Measurements from ENCODE around the gene OCA2. TPM values are rescaled to one million over a fixed set of nuclear protein-coding genes. Genes with fewer than 3 reads are reported as not detected.

Gene OCA2
- total RNA-seq, 1 experiment from 2014 or later: 0.57 TPM

- no peak for TF ChIP-seq CTCF (IDR thresholded peaks at IDR 0.05; ENCODE audit: insufficient read depth in 1 of 2, low read depth in 1 of 2, low read length in 1 of 2, severe bottlenecking in 1 of 2, unreplicated experiment in 1 of 2)
- DNase-seq: no peak
- Mint-ChIP-seq H3K9me3 (ENCODE audit: unreplicated experiment) (peaks cover 24% of the 10 kb centered on the region), H3K36me3 (ENCODE audit: insufficient read depth, unreplicated experiment) (no peaks in the 10 kb centered on the region), H3K27ac (ENCODE audit: unreplicated experiment) (no peak overlapping the region), H3K27me3 (ENCODE audit: insufficient read depth, unreplicated experiment) (peaks cover 5% of the 10 kb centered on the region), H3K4me1 (ENCODE audit: low read depth, unreplicated experiment) (no peaks in the 10 kb centered on the region), H3K4me3 (ENCODE audit: unreplicated experiment) (no peak overlapping the region)
- H3K9me3 ChIP-seq: 0 out of 2 replicates have a peak, but pooled peaks cover 6% of the 10 kb centered on the region
- no TSS peak for BruUV-seq (replicated peaks)
- POLR2A ChIA-PET: no interaction called here
- no peaks in the 10 kb centered on the region for H3K27me3 ChIP-seq (replicated peaks; ENCODE audit: control insufficient read depth, insufficient read depth, low read length)
- CTCF ChIA-PET: no interaction called here
- intact Hi-C loops (cut with micrococcal nuclease; ENCODE audit: unreplicated experiment): no loop called here
- H3K4me3 ChIP-seq (ENCODE audit: low read depth, low read length): no peak overlapping the region
- no peaks in the 10 kb centered on the region for H3K36me3 ChIP-seq (ENCODE audit: control insufficient read depth, insufficient read depth, low read length)
- H3K4me1 ChIP-seq: no peaks in the 10 kb centered on the region
These were observed 286.0 kb downstream of the OCA2 start for GRCh38 chr15:27813139-27813538.

- ChIA-PET POLR2A (no interaction called here), CTCF (interaction anchor here (1.6 kb wide), 1 partner anchor 243 kb away, joined by 3 read pairs; no protein-coding TSS in a partner anchor)
- no peak overlapping the region for H3K27ac Mint-ChIP-seq (ENCODE audit: unreplicated experiment)
- intact Hi-C loops (cut with micrococcal nuclease; ENCODE audit: unreplicated experiment): no loop called here
- H3K27me3 ChIP-seq (replicated peaks; ENCODE audit: control insufficient read depth, insufficient read depth, low read length): no peaks in the 10 kb centered on the region
- no peak for DNase-seq
- BruUV-seq (replicated peaks): no TSS peak
- H3K27me3 Mint-ChIP-seq (ENCODE audit: insufficient read depth, unreplicated experiment): peaks cover 3% of the 10 kb centered on the region
- H3K9me3 Mint-ChIP-seq (ENCODE audit: unreplicated experiment): peaks cover 12% of the 10 kb centered on the region
- H3K4me1 ChIP-seq: no peaks in the 10 kb centered on the region
- no peaks in the 10 kb centered on the region for H3K36me3 ChIP-seq (ENCODE audit: control insufficient read depth, insufficient read depth, low read length)
- no peak overlapping the region for H3K4me3 Mint-ChIP-seq (ENCODE audit: unreplicated experiment)
- no peak for TF ChIP-seq CTCF (IDR thresholded peaks at IDR 0.05; ENCODE audit: insufficient read depth in 1 of 2, low read depth in 1 of 2, low read length in 1 of 2, severe bottlenecking in 1 of 2, unreplicated experiment in 1 of 2)
- no peak overlapping the region for H3K4me3 ChIP-seq (ENCODE audit: low read depth, low read length)
- no peaks in the 10 kb centered on the region for H3K4me1 Mint-ChIP-seq (ENCODE audit: low read depth, unreplicated experiment)
- H3K36me3 Mint-ChIP-seq (ENCODE audit: insufficient read depth, unreplicated experiment): no peaks in the 10 kb centered on the region
- no peaks in the 10 kb centered on the region for H3K9me3 ChIP-seq
These were observed 290.9 kb downstream of the OCA2 start for GRCh38 chr15:27808182-27808581.

GRCh38 chr15:27807335-27807734 is 291.8 kb downstream of the OCA2 start:
- no TSS peak for BruUV-seq (replicated peaks)

More at GRCh38 chr15:27807335-27807734, 291.8 kb downstream of the OCA2 start:
- no peaks in the 10 kb centered on the region for H3K36me3 ChIP-seq (ENCODE audit: control insufficient read depth, insufficient read depth, low read length)
- no peaks in the 10 kb centered on the region for H3K36me3 Mint-ChIP-seq (ENCODE audit: insufficient read depth, unreplicated experiment)
- no peak overlapping the region for H3K4me3 Mint-ChIP-seq (ENCODE audit: unreplicated experiment)
- DNase-seq: no peak
- H3K27me3 Mint-ChIP-seq (ENCODE audit: insufficient read depth, unreplicated experiment): no peaks in the 10 kb centered on the region
- H3K9me3 ChIP-seq: peaks cover 4% of the 10 kb centered on the region; the same call in 1 of the 2 replicates
- no peaks in the 10 kb centered on the region for H3K27me3 ChIP-seq (replicated peaks; ENCODE audit: control insufficient read depth, insufficient read depth, low read length)
- TF ChIP-seq CTCF (IDR thresholded peaks at IDR 0.05; ENCODE audit: insufficient read depth in 1 of 2, low read depth in 1 of 2, low read length in 1 of 2, severe bottlenecking in 1 of 2, unreplicated experiment in 1 of 2): no peak
- no peak overlapping the region for H3K4me3 ChIP-seq (ENCODE audit: low read depth, low read length)
- no peaks in the 10 kb centered on the region for H3K4me1 ChIP-seq
- H3K4me1 Mint-ChIP-seq (ENCODE audit: low read depth, unreplicated experiment): no peaks in the 10 kb centered on the region
- POLR2A ChIA-PET: no interaction called here
- no peak overlapping the region for H3K27ac Mint-ChIP-seq (ENCODE audit: unreplicated experiment)
- H3K9me3 Mint-ChIP-seq (ENCODE audit: unreplicated experiment): peaks cover 12% of the 10 kb centered on the region
- intact Hi-C loops (cut with micrococcal nuclease; ENCODE audit: unreplicated experiment): no loop called here
- CTCF ChIA-PET: no interaction called here

All from Caco-2 (cell line).